Measurements from ENCODE around the gene ASTN1. TPM values are rescaled to one million over a fixed set of nuclear protein-coding genes. Genes with fewer than 3 reads are reported as not detected.

ASTN1 gene
- polyA plus RNA-seq, 10 donors: 2.8 to 6.3 (median 5.0) TPM

DNA sequence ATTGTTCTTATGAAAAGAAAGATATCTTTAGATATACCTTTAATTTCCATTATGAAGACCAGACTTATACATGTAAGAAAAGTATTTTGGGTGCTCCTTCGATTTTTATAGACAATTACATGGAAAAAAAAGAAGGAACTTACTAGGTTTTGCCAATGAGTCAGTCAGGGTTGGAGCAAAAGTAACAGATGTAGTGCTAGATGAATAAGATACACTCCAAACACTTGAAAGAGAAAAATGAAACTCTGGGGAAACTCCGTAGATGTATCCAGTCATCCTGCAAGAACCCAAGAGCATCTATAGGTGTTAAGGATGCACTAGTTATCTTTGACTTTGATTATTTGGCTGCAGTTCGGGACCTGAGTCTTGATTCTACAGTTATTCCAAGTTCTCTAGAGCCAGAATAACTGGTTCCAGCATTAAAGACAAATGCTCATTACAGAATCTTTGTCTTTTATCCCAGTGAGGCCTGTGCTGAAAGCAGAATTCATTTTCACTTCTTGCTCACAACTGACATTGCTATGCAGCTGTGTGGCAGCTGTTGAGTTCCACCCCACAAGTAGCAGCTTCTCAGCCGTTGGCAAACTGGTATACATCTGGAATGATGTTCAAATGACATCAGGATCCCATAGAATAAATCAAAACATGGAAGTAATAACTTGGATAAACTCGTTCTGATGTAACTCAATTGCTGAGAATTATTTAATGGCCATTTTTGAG, 326.1 kb downstream of the ASTN1 start:
- peak in 2 of 3 donors; percentile 15 to 52 for DNase-seq

DNA sequence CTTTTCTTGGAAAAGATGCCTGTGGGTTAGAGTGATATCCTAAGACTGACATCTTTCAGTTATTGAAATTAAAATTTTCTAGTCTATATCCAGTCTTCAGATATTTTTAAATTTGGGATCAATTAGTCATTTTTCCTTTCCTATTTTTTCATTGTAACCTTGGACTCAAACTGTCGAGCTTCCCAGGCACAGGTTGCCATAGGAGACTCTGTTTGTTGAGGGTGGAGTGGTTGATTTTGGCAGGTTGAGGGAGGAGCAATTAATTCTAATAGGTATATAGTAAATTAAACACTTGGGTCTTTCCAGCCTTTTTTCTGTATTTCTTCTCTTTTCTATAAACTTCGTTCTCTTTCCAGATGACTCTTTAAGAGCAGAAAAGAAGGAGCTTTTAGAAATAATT, 326.8 kb downstream of the ASTN1 start:
- DNase-seq: no peak

DNA sequence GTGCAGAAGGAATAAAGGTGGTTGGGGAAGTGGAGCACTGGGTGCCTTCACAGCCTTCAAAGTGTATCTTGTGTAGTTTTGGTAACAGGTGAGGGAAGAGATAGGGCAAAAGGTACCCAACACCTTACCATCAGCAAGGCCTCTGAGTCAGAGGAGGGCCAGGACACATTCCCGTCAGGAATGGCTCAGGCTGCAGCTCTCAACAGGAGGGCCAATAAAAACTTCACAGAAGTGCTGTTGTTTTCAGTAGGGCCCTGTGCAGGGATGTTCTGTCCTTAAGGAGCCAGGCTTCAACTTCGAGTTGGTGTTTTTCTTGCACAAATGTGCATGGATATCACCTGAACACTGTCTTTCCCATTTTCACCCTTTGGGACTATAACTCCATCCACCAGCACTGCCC, 333.4 kb downstream of the ASTN1 start:
- DNase-seq: no peak

DNA sequence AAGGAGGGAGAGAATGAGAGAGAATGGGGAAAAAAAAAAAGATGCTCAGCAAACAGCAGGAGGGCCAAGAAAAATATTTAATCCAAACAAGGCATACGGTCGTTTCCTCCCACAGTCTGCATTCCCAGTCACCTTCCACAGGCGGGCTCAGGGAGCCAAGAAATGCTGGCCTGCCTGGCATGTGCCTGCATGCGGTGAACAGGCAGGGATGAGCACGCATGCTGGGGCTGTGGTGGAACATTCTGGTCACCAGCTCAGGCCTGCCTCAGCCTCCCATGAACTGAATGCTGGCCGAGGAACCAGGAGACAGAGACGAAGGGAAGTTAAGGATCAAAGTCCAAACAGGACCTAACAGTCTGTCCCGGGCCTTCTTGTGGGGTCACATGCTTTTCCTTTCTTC, 335.3 kb downstream of the ASTN1 start:
- no peak for DNase-seq

DNA sequence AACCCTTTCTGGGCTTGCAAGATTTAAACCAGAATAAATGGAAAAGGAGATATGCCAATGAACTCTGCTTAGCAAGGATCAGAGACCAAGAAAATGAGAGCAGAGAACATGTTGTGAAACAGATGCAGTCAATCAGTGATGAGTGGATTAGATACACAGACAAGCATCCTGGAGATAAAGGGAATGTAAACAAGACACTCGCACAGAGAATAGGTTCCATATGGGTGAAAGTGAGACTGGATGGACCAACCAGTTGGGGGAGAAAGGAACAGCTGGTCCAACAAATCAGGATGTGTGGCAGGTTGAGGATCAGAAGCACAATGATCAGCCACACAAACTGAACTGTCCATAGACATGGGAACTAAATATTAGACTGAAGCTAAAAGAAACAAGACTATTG, 338.2 kb downstream of the ASTN1 start:
- no peak for DNase-seq

DNA sequence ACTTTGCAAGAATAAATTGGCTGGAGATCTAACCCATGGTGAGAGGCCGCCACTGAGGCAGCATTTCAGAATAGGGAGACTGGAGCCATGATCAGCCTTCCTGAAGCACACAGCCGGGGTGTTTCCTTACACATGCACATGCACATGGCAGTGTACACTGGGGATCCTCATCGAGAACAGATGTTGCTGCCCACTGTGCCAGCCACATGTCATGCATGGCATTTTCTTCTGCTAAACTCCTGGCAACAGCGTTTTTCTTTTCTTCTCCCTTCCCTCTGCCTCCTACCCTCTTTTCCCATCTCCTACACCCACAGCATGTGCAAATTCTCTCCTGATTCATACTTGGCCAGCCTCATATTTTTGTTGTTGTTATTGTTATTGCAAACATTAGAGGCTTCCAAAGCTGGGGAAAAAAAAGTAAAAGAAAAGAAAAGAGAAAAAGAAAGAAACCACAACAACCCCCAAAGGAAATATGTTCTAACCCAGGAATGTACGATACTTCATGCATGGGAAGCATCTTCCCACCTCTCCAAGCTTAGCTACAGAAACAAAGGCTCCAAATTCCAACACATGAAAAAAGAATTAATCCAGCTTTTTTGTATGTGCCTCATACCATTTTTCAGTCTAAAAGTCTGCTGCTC, 344.0 kb downstream of the ASTN1 start:
- peak in 2 of 3 donors; percentile 49 to 79 for DNase-seq

DNA sequence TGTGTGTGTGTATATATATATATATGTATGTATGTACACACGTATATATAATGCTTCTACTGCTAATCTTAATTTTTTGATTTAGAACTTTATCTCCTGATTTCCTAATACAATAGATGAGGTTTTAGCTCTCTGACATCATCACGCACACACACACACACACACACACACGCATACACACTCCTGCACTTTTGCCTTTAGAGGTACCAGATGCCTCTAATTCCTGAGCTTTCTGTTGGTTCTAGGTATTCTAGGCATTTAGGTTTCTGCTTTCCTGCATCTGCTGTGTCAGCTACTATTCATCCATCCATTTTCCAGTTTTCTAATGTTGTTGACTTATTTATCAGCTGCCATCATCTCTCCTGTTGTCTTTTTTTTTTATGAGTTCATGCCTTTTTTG, 348.3 kb downstream of the ASTN1 start:
- no peak for DNase-seq

DNA sequence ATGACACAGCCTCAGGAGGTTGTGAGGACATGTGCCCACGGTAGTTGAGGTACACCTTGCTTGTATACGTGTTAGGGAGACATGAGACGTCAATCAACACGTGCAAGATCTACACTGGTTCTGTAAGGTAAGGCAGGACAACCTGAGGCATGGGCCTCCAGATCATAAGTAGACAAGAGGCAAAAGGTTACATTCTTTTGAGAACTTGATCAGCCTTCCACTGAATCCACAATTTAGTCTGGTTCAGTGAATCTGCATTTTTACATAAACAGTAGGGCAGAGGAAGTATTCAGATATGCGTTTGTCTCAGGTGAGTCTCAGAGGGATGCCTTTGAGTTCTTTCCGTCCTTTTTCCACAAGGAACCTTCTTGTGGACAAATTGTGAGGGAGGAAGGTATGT, 348.9 kb downstream of the ASTN1 start:
- DNase-seq: no peak

DNA sequence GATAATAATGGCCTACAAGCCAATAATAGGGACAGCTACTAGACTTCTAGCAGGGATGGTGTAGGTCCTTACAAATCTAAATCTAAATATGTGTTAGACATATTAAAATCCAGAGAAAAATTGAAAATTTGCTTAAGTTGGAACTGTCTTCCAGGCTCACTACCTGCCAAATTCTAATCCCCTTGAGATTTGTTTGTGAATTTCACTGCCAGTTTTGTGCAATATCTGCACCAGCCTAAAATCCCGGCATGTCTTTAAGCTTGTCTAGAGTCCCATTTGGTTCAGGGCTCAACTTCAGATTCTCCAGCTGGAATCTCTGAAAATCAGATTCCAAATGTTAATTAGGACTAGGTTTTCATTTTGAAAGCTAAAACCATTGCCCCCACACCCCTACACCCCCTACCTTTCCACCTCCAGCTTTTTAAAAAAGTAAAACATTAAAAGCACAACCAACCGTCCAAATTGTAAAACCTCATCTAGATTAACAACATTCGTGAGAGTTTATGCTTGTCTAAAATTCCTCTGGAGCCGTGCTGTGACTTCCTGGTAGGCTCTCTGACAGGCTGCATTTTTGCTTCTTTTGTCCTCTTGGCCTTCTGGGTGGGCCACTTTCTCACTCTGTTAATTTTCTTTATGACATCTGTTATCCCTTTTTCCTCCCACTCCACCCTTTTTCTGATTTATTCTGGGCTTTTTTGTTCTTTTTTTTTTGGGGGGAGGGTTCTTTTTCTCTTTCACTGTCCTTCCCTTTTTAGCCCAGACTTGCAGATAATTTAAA, 352.8 kb downstream of the ASTN1 start:
- DNase-seq: peak in 1 of 3 donors; percentile 42

DNA sequence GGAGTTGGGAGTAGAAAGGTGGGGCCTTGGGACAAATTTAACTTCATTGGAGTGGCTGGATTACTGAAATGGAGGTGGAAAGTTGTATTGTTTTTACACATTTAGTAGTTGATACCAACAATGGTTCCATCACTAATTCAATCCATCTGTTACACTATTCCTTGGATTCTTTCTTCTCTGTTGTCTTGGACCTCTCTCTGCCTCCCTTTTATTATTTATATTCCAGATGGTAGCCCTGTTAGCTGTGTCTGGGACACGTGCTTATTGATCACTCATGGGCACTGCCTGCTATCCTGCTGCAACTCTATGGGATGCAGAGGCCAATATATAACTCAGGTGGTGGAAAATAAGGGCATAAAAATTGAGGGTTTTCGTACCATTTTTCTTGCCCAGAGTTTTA, 355.2 kb downstream of the ASTN1 start:
- peak in 1 of 3 donors; percentile 17 for DNase-seq

Other genes starting within 250 kb of the ASTN1 start
- gene BRINP2, start 6.2 kb upstream of the ASTN1 start, polyA plus RNA-seq (ENCODE audit: insufficient read length in 10 of 10): under 1 TPM; 0.15 to 0.95 (median 0.38) TPM